Skeletal muscle tissue (tissue), 5 donors: ENCODE measurements around the gene NBPF26. TPM values are rescaled to one million over a fixed set of nuclear protein-coding genes. Genes with fewer than 3 reads are reported as not detected.
A peak's percentile ranks its signal among the peaks of the same experiment; 100 is the strongest.
"Not testable (repeated sequence)": the region's sequence is repeated elsewhere in the genome, so short reads cannot be mapped to it uniquely, and the experiment has no call there.

Experiments used
- H3K27ac ChIP-seq: one replicate; pipeline ENCODE4 v1.7.0; 2013; ENCODE audit warnings: mild to moderate bottlenecking, low read depth, low read length, inconsistent platforms
- H3K27me3 ChIP-seq, 3 donors: one replicate each; pipeline ENCODE4 v1.7.0; 2013; ENCODE audit warnings: low read length in 3 of 3; ENCODE audit not compliant: control insufficient read depth in 3 of 3, insufficient read depth in 3 of 3
- H3K36me3 ChIP-seq, 3 donors: one replicate each; pipeline ENCODE4 v1.7.0; 2013; ENCODE audit warnings: low read length in 3 of 3; ENCODE audit not compliant: control insufficient read depth in 3 of 3, insufficient read depth in 3 of 3
- H3K4me1 ChIP-seq, 3 donors: one replicate each; pipeline ENCODE4 v1.7.0; 2013; ENCODE audit warnings: low read length in 3 of 3, mild to moderate bottlenecking in 3 of 3; ENCODE audit not compliant: control insufficient read depth in 3 of 3, insufficient read depth in 3 of 3
- H3K4me3 ChIP-seq, 3 donors: one replicate each; pipeline ENCODE4 v1.7.0; 2013; ENCODE audit warnings: low read length in 3 of 3
- H3K9ac ChIP-seq, 3 donors: one replicate each; pipeline ENCODE4 v1.7.0; 2013; ENCODE audit warnings: low read length in 3 of 3, mild to moderate bottlenecking in 3 of 3, moderate library complexity in 2 of 3, low read depth in 1 of 3
- H3K9me3 ChIP-seq, 3 donors: one replicate each; pipeline ENCODE4 v1.7.0; 2013; ENCODE audit warnings: low read length in 3 of 3; ENCODE audit not compliant: control insufficient read depth in 3 of 3
- small RNA-seq: library from RNA; depleted of rRNA; stranded (forward); fragments of <200 nt; gene quantifications from one replicate; pipeline ENCODE3, GENCODE V24; 2014
- total RNA-seq: library from RNA; depleted of rRNA; stranded (reverse); fragments of >200 nt; gene quantifications from one replicate; pipeline ENCODE4 v1.2.3, GENCODE V29; 2014
- donor health status: Osteomylitis.

NBPF26 gene
- total RNA-seq, 1 donor from 2014 or later, result 27.1 TPM

- H3K9me3 ChIP-seq, H3K4me3 ChIP-seq, H3K27me3 ChIP-seq, H3K4me1 ChIP-seq, H3K36me3 ChIP-seq, H3K27ac ChIP-seq, H3K9ac ChIP-seq: not testable (repeated sequence)
Observed at GRCh38 chr1:120858144-120858543, 134.4 kb downstream of the NBPF26 start.

DNA sequence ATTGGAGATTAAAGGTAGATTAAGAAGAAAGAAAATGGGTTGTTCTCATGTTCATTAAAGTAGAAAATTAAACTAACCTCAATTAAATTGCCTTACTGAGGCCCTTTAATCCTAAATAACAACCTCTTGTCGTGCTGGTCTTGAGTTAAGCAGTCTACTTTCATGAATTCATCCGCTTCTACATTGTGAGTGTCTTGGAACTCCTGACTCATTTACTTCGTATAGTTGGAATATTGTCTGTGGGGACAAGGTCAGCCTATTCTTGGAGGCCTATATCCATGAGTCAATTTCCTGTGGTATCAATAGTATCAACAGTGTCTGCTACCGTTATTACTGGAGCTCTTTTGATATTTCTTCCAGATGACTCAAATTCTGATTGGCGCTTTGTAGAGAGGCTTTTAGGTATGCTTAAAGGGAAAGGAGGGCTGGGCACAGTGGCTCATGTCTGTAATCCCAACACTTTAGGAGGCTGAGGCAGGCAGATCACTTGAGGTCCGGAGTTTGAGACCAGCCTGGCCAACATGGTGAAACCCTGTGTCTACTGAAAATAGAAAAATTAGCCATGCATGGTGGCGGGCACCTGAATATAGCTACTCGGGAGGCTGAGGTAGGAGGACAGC lies 136.0 kb downstream of the NBPF26 start:
- not testable (repeated sequence) for H3K4me1 ChIP-seq, H3K27ac ChIP-seq, H3K9me3 ChIP-seq, H3K9ac ChIP-seq, H3K36me3 ChIP-seq, H3K4me3 ChIP-seq, H3K27me3 ChIP-seq

DNA sequence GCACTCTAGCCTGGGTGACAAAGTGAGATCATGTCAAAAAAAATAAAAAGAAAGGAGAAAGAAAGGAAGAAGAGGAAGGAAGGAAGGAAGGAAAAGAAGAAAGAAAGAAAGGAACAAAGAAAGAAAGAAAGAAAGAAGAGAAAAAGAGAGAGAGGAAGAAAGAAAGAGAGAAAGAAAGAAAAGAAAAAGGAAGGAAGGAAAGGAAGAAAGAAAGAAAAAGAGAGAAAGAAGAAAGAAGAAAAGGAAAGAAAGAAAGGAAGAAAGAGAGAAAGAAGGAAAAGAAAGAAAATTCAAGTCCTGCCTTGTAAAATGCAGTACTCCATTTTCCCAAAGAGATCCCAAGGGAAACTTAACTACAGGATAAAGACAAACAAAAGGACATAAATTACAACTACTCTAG lies 154.5 kb downstream of the NBPF26 start:
- not testable (repeated sequence) for H3K4me3 ChIP-seq

GRCh38 chr1:120880056-120880455 lies 156.3 kb downstream of the NBPF26 start:
- not testable (repeated sequence) for H3K36me3 ChIP-seq, H3K9me3 ChIP-seq, H3K4me1 ChIP-seq, H3K27ac ChIP-seq, H3K27me3 ChIP-seq, H3K9ac ChIP-seq, H3K4me3 ChIP-seq

More for the DNA sequence above, 154.5 kb downstream of the NBPF26 start:
- not testable (repeated sequence) for H3K9ac ChIP-seq, H3K36me3 ChIP-seq, H3K4me1 ChIP-seq, H3K27ac ChIP-seq, H3K27me3 ChIP-seq, H3K9me3 ChIP-seq

GRCh38 chr1:120881934-120882333 lies 158.2 kb downstream of the NBPF26 start:
- H3K27me3 ChIP-seq, H3K36me3 ChIP-seq, H3K27ac ChIP-seq, H3K4me3 ChIP-seq, H3K4me1 ChIP-seq, H3K9me3 ChIP-seq, H3K9ac ChIP-seq: not testable (repeated sequence)

Small RNA genes within 50 kb of the gene (small RNA-seq; reads per million reads assigned to genes)
- gene RNVU1-19, result 2.3 reads per million, percentile 86 among the genes with 10 or more reads in this experiment

Other genes starting within 250 kb of the NBPF26 start
- not detected for gene PPIAL4A, start 165.8 kb downstream of the NBPF26 start, total RNA-seq